GM18858 (cell line): ENCODE results near the gene IGFL4.
"Not testable (repeated sequence)": the region's sequence is repeated elsewhere in the genome, so short reads cannot be mapped to it uniquely, and the experiment has no call there.

Source experiments
- ATAC-seq: cut with Tn5 transposase; IDR thresholded peaks from one replicate; pipeline ENCODE4 v1.9.1; 2021; ENCODE audit not compliant: unreplicated experiment

The IGFL4 gene

DNA sequence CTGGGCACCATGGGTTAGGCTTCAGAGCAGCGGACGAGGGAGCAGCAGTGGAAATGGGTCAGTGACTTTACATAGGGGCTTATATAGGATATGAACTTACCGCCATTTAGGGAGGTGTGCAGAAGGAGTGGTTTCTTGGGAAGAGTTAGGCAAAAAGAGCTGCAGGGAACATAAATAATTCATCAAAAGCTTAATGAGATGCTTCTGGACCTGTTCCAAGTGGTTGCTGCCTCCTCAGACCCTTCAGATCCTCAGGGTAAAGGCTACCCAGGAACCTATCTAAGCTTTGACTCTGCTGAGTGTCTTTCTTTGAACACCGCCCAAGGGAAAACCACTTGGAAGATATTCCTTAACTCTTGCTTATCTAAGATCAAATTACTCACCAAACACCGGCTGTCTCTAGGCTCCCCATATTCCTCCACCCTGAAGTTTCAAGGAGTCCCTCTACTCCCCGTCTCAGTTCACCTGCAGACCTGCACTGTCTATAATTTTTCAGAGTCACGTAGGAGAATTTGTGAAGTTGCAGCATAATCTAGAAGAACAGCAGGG, at the start of gene IGFL4:
Gene IGFL4 (minus strand): TSS at position 51 of the 549 bp plus-strand sequence. CDS start 40 bp downstream, at position 11.
- no peak for ATAC-seq

GRCh38 chr19:46090444-46090843, 49.6 kb upstream of the IGFL4 start:
- no peak for ATAC-seq

GRCh38 chr19:46089432-46089831, 48.6 kb upstream of the IGFL4 start:
- ATAC-seq, result no peak

- no peak for ATAC-seq
Measured at GRCh38 chr19:46088101-46088500, 47.3 kb upstream of the IGFL4 start.

GRCh38 chr19:46085888-46086287, 45.1 kb upstream of the IGFL4 start:
- ATAC-seq, result no peak

- ATAC-seq, result no peak
Measured at GRCh38 chr19:46082728-46083050, 41.9 kb upstream of the IGFL4 start.

GRCh38 chr19:46081928-46082727, 41.3 kb upstream of the IGFL4 start:
- ATAC-seq, result no peak

DNA sequence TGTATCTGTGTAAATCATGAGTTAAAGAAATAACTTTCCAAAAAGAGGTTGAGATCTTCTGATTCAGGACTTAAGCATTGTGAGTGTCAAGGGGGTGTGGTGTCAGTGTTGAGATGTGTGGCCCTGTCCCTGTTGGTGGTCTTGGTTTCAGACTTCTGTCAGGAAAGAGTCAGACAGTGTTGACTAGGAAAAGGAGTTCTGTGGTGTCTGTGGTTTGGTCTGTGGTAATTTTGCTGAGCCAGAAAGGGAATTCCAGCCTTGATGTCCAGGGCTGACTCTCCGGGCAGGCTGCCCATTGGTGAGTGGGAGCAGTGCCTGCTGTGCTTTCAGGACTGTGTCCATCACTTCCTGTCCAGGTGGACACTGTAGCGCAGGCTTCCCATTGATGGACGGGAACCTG, 39.8 kb upstream of the IGFL4 start:
- ATAC-seq, result no peak

DNA sequence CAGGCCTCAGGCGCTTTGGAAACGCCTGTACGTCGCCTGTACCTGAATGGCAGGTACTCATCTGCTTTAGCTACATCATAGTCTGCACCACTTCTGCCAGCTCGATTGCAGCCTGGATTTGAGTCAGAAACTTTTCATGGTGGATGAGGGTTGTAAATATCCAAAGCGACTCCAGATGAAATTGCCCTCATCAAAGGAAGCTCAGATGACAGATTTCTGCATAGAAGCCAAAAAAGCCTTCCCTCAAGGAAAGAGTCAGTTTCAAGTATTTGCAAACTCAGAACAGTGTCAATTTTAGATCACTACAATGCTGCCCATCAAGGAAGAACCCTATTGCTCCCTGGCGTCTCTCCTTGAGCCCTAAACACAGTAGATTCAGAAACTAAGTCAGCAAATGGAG, 38.8 kb upstream of the IGFL4 start:
- ATAC-seq, result no peak

- ATAC-seq, result not testable (repeated sequence)
Measured at GRCh38 chr19:46078573-46079332, 38.0 kb upstream of the IGFL4 start.

GRCh38 chr19:46077815-46078167, 37.0 kb upstream of the IGFL4 start:
- ATAC-seq, result no peak

DNA sequence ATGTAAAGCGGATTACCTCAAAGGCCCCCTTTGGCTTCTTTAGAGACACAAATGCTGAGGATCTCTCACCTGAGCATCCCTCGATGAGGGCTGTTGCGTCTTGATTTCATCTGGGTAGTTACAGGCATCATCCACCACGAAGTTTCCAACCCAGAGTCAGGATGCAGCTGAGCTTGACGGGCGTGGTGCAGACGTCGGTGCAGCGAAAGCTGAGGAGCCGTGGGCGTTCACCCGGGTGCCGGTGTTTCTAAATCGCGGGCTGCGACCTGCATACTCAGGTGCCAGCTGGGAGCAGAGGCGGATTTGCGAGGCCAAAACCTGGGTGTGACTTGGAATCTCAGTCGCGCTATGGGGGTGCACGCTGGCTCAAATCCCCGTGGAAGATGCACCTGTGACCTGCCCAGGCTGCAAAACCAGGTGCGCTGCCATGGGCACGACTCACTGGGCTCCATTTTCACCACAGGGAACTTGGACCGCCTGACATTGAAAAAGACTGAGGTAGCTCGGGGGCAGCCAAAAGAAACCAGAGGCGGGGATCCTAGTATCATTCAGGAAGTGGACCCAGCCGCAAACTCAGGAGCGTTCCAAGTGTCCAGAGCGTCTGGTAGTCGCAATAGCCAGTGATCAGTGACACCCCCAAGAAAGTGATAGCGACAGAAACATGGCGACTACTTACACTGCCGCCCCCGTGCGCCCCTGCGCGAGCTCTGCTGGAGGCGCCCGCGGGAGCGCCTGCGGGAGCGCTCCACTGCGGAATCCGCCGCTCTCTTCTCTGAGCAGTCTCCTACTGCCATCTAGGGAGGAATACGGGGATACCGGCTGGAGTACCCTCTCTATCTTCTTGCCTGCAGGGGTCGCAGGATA, 36.4 kb upstream of the IGFL4 start:
- ATAC-seq, result no peak

- no peak for ATAC-seq
Measured at GRCh38 chr19:46076031-46076880, 35.5 kb upstream of the IGFL4 start.

- ATAC-seq, result no peak
Measured at GRCh38 chr19:46073268-46073922, 32.6 kb upstream of the IGFL4 start.

DNA sequence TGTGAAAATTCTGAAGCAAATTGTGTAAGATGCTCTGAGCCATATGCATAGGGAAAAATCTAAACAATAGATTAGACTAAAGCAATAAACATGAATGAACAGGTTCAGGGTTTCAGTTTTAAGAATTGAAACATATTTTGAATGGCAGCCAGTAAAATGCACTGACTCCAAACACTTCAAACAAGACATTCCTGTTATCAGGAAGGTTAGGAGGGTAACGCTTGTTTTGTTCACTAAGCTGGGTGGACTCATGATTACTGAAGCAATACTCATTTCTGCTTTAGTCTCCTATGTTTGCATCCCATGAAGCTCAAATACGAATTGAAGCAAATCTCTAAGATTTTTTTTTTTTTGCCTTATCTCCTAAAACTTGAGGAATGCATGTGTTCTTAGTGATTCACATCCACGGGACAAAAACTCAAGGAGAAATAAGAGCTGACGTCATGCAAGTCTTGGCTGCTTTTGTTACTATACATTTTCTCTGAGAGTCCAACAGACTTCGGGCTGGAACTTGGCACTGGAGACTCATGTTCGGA, 29.1 kb upstream of the IGFL4 start:
- no peak for ATAC-seq

DNA sequence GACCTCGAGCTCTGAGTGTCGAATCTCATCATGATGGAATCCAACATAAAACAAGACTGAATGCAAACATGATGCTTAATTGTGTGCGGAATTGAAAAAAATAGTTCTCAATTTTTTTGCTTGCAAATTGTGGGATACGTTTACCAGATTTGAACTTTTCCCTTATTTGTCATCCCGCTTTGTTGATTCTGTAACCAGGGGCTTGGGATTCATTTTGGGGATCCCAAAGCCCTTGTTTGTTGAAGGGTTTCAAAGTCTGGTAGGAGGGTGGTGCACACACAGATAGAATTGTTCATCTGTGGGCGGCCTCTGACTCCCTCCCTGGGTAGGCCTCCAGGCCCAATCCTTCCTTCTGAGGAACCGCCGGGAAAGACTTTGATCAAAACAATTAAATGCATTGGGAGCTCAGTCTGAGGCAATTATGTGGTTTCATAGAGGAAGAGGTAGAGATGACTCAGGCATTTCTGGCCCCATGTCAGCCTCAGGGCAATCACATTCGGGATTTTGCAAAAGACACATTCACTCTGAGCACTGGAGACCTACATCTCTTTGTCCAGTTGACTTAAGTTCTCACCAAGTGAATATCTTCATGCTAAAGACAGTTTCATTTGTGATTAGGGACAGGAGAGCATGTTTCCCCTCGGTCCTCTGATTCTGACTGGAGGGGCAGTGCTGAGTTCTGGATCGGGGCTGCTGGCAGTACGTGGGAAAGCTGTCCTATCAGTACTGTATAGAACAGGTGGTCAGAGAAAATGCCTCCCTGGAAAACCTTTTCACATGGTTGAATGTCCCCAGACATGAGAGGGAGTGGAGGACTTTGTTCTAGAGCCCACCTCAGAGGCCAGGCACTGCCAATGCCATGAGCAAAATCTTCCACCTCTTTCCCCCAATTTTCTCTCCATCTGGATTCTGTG, 27.8 kb upstream of the IGFL4 start:
- no peak for ATAC-seq

DNA sequence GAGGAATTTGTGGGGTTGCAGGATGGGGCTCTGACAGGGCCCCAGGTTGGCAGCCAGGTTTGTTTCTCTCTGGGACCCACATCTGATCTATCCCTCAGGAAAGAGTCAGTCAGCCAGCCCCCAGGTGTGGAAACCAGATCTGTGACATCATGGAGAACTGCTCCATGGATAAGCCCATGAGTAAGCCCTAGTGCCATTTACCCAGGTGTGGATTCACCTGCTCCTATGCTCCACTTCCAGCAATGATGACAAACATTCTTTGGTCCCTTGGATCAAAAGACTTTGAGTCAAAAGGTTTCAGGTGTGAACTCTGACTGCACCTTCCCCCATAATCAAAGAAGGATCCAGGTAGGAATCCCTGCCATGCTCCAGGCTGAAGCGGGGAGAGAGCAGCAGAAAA, 26.9 kb upstream of the IGFL4 start:
- ATAC-seq, result no peak

DNA sequence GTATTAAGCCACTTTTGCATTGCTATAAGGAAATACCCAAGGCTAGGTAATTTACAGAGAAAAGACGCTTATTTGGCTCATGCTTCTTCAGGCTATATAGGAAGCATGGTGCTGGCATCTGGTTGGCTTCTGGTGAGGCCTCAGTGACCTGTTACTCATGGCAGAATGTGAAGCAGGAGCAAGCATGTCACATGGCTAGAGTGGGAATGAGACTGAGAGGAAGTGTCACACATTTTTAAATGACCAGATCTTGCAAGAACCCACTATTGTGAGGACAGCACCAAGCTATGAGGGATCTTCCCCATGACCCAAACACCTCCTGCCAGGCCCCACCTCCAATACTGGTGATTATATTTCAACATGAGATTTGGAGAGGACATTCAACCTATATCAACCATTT, 25.7 kb upstream of the IGFL4 start:
- ATAC-seq, result no peak
